Thymus (tissue), 11 donors: ENCODE data around the gene RBM47. TPM values are rescaled to one million over a fixed set of nuclear protein-coding genes. Genes with fewer than 3 reads are reported as not detected.
"Not testable (repeated sequence)": the region's sequence is repeated elsewhere in the genome, so short reads cannot be mapped to it uniquely, and the experiment has no call there.

Experiments
- DNase-seq, 9 donors: peaks; one replicate each; pipeline ENCODE4 v3.0.0-alpha.2; 2013; ENCODE audit warnings: low spot score in 9 of 9, low read depth in 6 of 9, missing footprints in 1 of 9
- H3K27ac ChIP-seq, 2 donors: one replicate each; pipeline ENCODE4 v1.5.1; 2013; ENCODE audit warnings: control low read depth in 1 of 2, low read depth in 1 of 2, low read length in 1 of 2, mild to moderate bottlenecking in 1 of 2, moderate library complexity in 1 of 2
- H3K27me3 ChIP-seq, 2 donors: one replicate each; pipeline ENCODE4 v1.5.1; 2013; ENCODE audit warnings: low read length in 1 of 2; ENCODE audit not compliant: control insufficient read depth in 2 of 2, insufficient read depth in 1 of 2
- H3K36me3 ChIP-seq, 2 donors: one replicate each; pipeline ENCODE4 v1.5.1; 2013; ENCODE audit warnings: low read length in 1 of 2, mild to moderate bottlenecking in 1 of 2, moderate library complexity in 1 of 2; ENCODE audit not compliant: control insufficient read depth in 2 of 2, insufficient read depth in 2 of 2
- H3K4me1 ChIP-seq, 2 donors: one replicate each; pipeline ENCODE4 v1.5.1; 2013; ENCODE audit warnings: low read length in 2 of 2; ENCODE audit not compliant: control insufficient read depth in 2 of 2, insufficient read depth in 2 of 2
- H3K4me3 ChIP-seq, 2 donors: one replicate each; pipeline ENCODE4 v1.5.1; 2013; ENCODE audit warnings: low read length in 2 of 2, control low read depth in 1 of 2, mild to moderate bottlenecking in 1 of 2
- H3K9me3 ChIP-seq, 2 donors: one replicate each; pipeline ENCODE4 v1.5.1; 2013; ENCODE audit warnings: low read length in 1 of 2, mild to moderate bottlenecking in 1 of 2; ENCODE audit not compliant: control insufficient read depth in 2 of 2, insufficient read depth in 1 of 2
- WGBS: extraction: QIAGEN DNeasy Blood & Tissue Kit; methylation state at CpG from one replicate; pipeline ENCODE4 v1.1.7; 2013; 5-methylcytosine and 5-hydroxymethylcytosine counted together
- polyA plus RNA-seq: library from polyadenylated mRNA; stranded (reverse); fragments of 200-250 nt; gene quantifications from one replicate; pipeline ENCODE4 v1.2.3, GENCODE V29; 2013
- total RNA-seq: library from RNA; stranded (reverse); fragments of 120-200 nt; gene quantifications from one replicate; pipeline ENCODE4 v1.2.4, GENCODE V29; 2013
- donor health status: healthy.

The RBM47 gene
- total and polyA plus RNA-seq, 2 donors, result 7.9 to 13.1 TPM

GRCh38 chr4:40445671-40446070 is 184.0 kb downstream of the RBM47 start:
- DNase-seq, result no peak
- Histone ChIP-seq H3K27me3 (no peaks in the 10 kb centered on the region), H3K9me3 (no peaks in the 10 kb centered on the region), H3K4me1 (no peaks in the 10 kb centered on the region), H3K4me3 (no peak overlapping the region), H3K27ac (no peak overlapping the region), H3K36me3 (no peaks in the 10 kb centered on the region)
- WGBS, result 97% methylated on average over 2 of the region's 2 CpGs

GRCh38 chr4:40441430-40441829 is 188.2 kb downstream of the RBM47 start:
- H3K4me1 ChIP-seq, result no peaks in the 10 kb centered on the region
- no peak overlapping the region for H3K27ac ChIP-seq
- 92% methylated on average over 1 of the region's 1 CpG for WGBS
- no peaks in the 10 kb centered on the region for H3K36me3 ChIP-seq
- no peaks in the 10 kb centered on the region for H3K27me3 ChIP-seq
- no peak for DNase-seq
- no peak overlapping the region for H3K4me3 ChIP-seq
- peaks cover 0 to 11% of the 10 kb centered on the region in 2 donors for H3K9me3 ChIP-seq

DNA sequence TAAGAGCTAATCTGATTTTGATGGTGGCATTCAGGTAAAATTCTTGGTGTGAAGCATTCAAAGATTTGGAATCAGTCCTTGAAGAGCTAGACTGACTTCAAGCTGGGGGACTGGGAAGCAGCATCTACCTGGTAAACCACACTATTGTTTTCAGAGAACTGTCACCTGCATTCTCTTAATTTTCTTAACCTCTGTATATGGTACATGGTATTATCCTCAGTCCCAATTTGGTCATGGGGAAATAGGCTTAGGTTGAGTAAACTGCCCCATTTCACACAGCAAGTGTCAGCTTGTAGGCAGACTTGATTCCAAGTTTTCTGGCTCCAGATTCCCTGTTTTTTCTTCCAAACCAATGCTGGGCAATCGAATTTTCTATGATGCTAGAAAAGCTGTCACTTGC is 190.1 kb downstream of the RBM47 start:
- WGBS, result 87% methylated on average over 1 of the region's 1 CpG
- no peak overlapping the region for H3K27ac ChIP-seq
- H3K4me1 ChIP-seq, result no peaks in the 10 kb centered on the region
- peaks cover 0 to 11% of the 10 kb centered on the region in 2 donors for H3K9me3 ChIP-seq
- no peaks in the 10 kb centered on the region for H3K27me3 ChIP-seq
- H3K36me3 ChIP-seq, result no peaks in the 10 kb centered on the region
- H3K4me3 ChIP-seq, result no peak overlapping the region
- DNase-seq, result no peak

GRCh38 chr4:40438384-40439026 is 191.2 kb downstream of the RBM47 start:
- 96% methylated on average over 64 of the region's 64 CpGs for WGBS
- H3K27me3 ChIP-seq, result no peaks in the 10 kb centered on the region
- H3K36me3 ChIP-seq, result no peaks in the 10 kb centered on the region
- H3K9me3 ChIP-seq, result peaks cover 0 to 11% of the 10 kb centered on the region in 2 donors
- no peak overlapping the region for H3K27ac ChIP-seq
- no peak overlapping the region for H3K4me3 ChIP-seq
- DNase-seq, result no peak
- H3K4me1 ChIP-seq, result no peaks in the 10 kb centered on the region

- WGBS, result 98% methylated on average over 59 of the region's 59 CpGs
- H3K4me3 ChIP-seq, result no peak overlapping the region
- H3K36me3 ChIP-seq, result no peaks in the 10 kb centered on the region
- DNase-seq, result no peak
- H3K9me3 ChIP-seq, result peaks cover 0 to 11% of the 10 kb centered on the region in 2 donors
- no peak overlapping the region for H3K27ac ChIP-seq
- no peaks in the 10 kb centered on the region for H3K27me3 ChIP-seq
- peaks cover 0 to 4% of the 10 kb centered on the region in 2 donors for H3K4me1 ChIP-seq
These were observed 191.8 kb downstream of the RBM47 start for GRCh38 chr4:40437741-40438383.

- peaks cover 0 to 11% of the 10 kb centered on the region in 2 donors for H3K9me3 ChIP-seq
- not testable (repeated sequence) for DNase-seq, H3K27ac ChIP-seq, H3K27me3 ChIP-seq, H3K4me3 ChIP-seq, H3K36me3 ChIP-seq, H3K4me1 ChIP-seq
- WGBS, result 93% methylated on average over 10 of the region's 10 CpGs
These were observed 194.4 kb downstream of the RBM47 start for GRCh38 chr4:40435306-40435705.

- Histone ChIP-seq H3K4me1 (peaks cover 0 to 7% of the 10 kb centered on the region in 2 donors), H3K4me3 (no peak overlapping the region), H3K36me3 (no peaks in the 10 kb centered on the region), H3K9me3 (peaks cover 0 to 11% of the 10 kb centered on the region in 2 donors), H3K27me3 (no peaks in the 10 kb centered on the region), H3K27ac (no peak overlapping the region)
- DNase-seq, result no peak
- WGBS, result 98% methylated on average over 6 of the region's 6 CpGs
These were observed 195.5 kb downstream of the RBM47 start for GRCh38 chr4:40434126-40434687.

GRCh38 chr4:40432504-40432903 is 197.2 kb downstream of the RBM47 start:
- over 99% methylated on average over 10 of the region's 10 CpGs for WGBS
- no peak for DNase-seq
- Histone ChIP-seq H3K4me1 (peaks cover 0 to 7% of the 10 kb centered on the region in 2 donors), H3K27me3 (no peaks in the 10 kb centered on the region), H3K27ac (peak overlapping the region in 1 of 2 donors; percentile 16), H3K36me3 (no peaks in the 10 kb centered on the region), H3K4me3 (no peak overlapping the region), H3K9me3 (peaks cover 0 to 1% of the 10 kb centered on the region in 2 donors)

DNA sequence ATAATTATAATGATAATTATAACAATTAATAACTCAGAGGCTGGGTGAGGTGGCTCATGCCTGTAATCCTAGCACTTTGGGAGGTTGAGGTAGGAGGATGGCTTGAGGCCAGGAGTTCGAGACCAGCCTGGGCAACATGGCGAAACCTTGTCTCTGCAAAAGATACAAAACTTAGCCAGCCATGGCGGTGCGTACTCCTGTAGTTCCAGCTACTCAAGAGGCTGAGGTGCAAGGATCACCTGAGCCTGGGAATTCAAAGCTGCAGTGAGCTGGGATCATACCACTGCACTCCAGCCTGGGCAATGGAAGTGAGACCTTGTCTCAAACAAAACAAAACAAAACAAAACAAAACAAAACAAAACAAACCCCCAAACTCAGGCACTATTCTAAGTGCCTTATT is 201.8 kb downstream of the RBM47 start:
- H3K9me3 ChIP-seq, H3K4me3 ChIP-seq, H3K27ac ChIP-seq, H3K4me1 ChIP-seq, H3K36me3 ChIP-seq, DNase-seq, H3K27me3 ChIP-seq: not testable (repeated sequence)
- 93% methylated on average over 4 of the region's 4 CpGs for WGBS
